GM12865 (cell line): Measurements from ENCODE around the gene HOXD12.

Experiments
- DNase-seq: peaks from one replicate; pipeline ENCODE4 v3.0.0; 2010; ENCODE audit warnings: low read depth
- H3K4me3 ChIP-seq: 2 replicates; pipeline ENCODE4 v1.5.1; 2011; ENCODE audit warnings: mild to moderate bottlenecking, low read depth, low read length, control low read depth
- TF ChIP-seq, protein P1 (sequence below): IDR thresholded peaks from 2 replicates; pipeline ENCODE4 v1.5.1; 2011; ENCODE audit warnings: low read length, control low read depth, low read depth, inconsistent platforms; ENCODE audit not compliant: insufficient read depth; ENCODE audit errors: missing control alignments

Gene HOXD12

GRCh38 chr2:176095421-176095820, 4.2 kb upstream of the HOXD12 start:
- H3K4me3 ChIP-seq, result no peak overlapping the region
- TF ChIP-seq, protein P1, sequence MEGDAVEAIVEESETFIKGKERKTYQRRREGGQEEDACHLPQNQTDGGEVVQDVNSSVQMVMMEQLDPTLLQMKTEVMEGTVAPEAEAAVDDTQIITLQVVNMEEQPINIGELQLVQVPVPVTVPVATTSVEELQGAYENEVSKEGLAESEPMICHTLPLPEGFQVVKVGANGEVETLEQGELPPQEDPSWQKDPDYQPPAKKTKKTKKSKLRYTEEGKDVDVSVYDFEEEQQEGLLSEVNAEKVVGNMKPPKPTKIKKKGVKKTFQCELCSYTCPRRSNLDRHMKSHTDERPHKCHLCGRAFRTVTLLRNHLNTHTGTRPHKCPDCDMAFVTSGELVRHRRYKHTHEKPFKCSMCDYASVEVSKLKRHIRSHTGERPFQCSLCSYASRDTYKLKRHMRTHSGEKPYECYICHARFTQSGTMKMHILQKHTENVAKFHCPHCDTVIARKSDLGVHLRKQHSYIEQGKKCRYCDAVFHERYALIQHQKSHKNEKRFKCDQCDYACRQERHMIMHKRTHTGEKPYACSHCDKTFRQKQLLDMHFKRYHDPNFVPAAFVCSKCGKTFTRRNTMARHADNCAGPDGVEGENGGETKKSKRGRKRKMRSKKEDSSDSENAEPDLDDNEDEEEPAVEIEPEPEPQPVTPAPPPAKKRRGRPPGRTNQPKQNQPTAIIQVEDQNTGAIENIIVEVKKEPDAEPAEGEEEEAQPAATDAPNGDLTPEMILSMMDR, result no peak
- no peak for DNase-seq

DNA sequence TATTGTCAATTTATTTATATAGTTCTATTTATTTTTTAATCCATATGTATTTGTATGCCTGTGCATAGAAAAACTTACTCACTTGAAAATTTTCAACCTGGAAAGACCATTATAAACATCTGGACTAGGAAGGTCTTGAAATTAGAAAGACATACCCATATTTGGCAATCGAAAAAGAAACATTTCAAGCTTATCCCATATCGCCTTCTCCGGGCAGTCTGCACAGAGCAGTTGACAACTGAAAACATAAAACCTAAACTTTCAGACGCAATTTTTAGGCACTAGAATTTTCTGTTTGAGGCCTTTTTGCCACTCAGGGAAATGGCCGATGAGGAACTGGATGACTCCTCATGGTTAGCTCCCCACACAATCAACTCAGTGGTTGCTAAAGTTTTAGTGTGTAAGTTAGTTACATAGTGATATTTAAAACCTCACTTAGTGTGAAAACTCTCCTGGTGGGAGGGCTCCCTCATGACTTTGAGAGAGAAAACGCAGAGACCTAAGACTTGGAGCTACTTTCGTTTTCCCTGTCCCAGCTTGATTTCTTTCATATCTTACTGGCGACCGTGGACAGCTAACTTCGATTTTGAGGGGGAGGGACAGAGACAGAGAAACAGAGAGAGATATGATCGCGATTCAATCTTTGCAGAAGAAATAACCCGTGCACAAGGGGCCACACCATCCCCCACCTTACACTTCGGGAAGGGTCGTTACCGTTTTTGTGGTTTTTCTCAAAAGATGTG, 3.2 kb upstream of the HOXD12 start:
- peak overlapping the region; percentile 46 for H3K4me3 ChIP-seq
- TF ChIP-seq, protein P1, result no peak
- no peak for DNase-seq

GRCh38 chr2:176096986-176097819, 2.4 kb upstream of the HOXD12 start:
- H3K4me3 ChIP-seq, result peak overlapping the region; percentile 46
- peak; percentile 79 for DNase-seq
- TF ChIP-seq, protein P1, result peak; percentile 93

DNA sequence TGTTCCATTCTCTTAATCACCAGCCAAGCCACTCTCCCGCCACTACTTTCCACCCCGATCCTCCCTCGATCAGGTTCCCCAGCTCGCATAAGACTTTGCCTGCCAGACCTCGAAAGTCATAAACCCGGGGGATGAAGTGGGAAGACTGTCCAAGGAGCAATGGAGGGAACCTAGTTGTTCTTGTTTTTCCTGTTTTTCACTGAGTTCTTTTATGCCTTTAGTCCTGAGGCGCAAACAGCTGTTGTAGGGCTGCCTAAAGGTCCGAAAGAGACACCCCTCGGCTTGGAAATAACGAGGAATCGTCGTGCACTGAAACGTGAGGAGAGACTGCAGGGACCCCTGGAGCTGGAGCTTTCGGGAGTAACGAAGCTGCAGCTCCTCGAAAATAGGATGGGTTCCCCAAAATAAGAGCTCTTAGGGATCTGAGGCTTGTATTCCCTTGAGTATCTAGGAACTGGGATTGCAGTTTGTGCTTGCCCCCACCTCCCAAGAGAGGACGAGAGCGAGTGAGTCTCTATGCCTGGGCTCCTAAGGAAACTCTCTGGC, 1.7 kb upstream of the HOXD12 start:
- TF ChIP-seq, protein P1, result no peak
- H3K4me3 ChIP-seq, result no peak overlapping the region
- no peak for DNase-seq

DNA sequence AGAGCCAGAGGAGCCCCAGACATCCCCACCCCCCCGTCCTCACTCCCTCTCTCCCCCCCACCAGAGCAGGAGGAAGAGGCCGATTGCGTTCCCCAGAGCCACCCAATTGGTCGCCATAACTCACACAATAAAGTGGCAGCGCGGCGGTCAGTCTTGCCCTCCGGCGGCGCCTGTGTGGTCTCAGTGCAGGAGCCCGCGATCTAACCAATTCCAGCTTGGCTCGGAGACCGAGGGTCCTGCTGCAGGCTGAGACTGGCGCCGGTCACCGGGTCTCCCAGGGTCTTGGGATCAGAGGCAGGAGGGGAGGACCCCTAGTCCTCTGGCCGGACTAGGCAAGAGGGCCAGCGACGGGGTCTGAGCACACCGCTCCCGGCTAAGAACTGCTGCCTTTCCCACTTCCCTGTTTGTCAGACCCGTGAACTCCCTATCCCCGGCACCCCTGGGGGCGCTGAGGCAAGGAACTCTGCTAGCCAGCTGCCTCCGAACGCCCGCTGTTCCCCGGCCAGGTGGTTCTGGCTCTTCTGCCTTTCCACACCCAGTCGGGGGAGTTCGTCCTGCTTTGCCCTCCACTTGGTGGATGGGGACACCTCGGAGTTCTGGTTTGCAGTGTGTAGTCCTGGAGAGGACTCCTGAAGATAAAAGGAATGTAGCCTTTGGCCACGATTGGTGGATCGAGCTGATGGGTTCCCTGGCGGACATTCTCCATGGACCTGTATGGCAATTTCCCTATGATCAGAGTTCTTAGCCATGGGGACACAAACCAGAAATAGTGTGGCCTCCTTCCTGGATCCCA, 1.0 kb upstream of the HOXD12 start:
- TF ChIP-seq, protein P1, result no peak
- no peak for DNase-seq
- H3K4me3 ChIP-seq, result no peak overlapping the region

DNA sequence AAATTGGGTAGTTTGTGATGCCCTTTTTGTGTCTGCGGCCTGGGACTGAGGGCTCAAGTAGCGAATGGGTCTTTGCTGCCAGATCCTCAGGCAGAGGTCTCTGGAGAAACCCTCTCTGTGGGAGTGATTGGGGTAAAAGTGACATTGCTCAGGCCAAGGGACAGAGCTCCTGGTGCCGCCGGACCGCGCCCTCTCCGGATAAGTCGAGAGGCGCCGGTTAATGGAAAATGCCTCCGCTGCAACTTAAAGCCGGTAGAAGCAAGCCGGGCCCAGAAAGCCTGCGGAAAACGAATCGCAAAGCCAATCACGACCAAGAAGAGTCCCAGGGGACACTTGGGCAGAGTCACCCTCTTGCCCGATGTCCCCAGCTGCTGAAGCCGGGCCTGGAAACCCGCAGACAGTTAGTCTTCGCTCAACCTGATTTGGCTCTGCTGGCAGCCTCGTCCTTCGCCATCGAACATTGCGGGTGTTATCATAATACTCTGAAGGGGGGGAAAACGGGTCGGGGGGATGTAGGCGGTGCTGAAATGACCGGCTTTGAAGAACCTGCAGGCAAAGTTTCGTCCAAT, 352 bp upstream of the HOXD12 start:
- DNase-seq, result no peak
- TF ChIP-seq, protein P1, result no peak
- no peak overlapping the region for H3K4me3 ChIP-seq
